OCI-LY7 (cell line): ENCODE data around the gene ADAMTS17. TPM values are rescaled to one million over a fixed set of nuclear protein-coding genes. Genes with fewer than 3 reads are reported as not detected.
A peak's percentile ranks its signal among the peaks of the same experiment; 100 is the strongest.

Experiments
- BruUV-seq: library from RNA; stranded (reverse); fragments of 400-500 nt; replicated peaks from 2 replicates; lab custom pipeline; 2021; lab: Mats Ljungman, UMichigan
- CTCF ChIA-PET: fragments of 300-600 bp; sonication (Branson Sonifier 250); formaldehyde crosslinking; loops from one replicate; lab custom pipeline; 2022; ENCODE audit warnings: antibody characterized with exemption; ENCODE audit not compliant: unreplicated experiment; lab: Charles Lee
- POLR2A ChIA-PET: fragments of 300-600 bp; sonication (Branson Sonifier 250); formaldehyde crosslinking; loops from one replicate; lab custom pipeline; 2022; ENCODE audit warnings: antibody characterized with exemption; lab: Charles Lee
- DNase-seq: peaks from one replicate; pipeline ENCODE4 v3.0.0-alpha.2; 2015; ENCODE audit warnings: low spot score
- H2AFZ ChIP-seq: fragments of 200-600 bp; sonication (generic), shearing (Covaris generic); 2 replicates; pipeline ENCODE4 v1.6.1; 2014; ENCODE audit warnings: mild to moderate bottlenecking, antibody characterized with exemption, low read length, moderate library complexity
- H3K27ac ChIP-seq: fragments of 200-600 bp; sonication (generic); 2 replicates; pipeline ENCODE4 v1.5.1; 2014; ENCODE audit warnings: mixed run types, low read depth, mild to moderate bottlenecking, moderate library complexity, low read length, inconsistent platforms; ENCODE audit not compliant: poor library complexity, severe bottlenecking
- H3K36me3 ChIP-seq: fragments of 200-600 bp; sonication (generic); 2 replicates; pipeline ENCODE4 v1.6.1; 2014; ENCODE audit warnings: mild to moderate bottlenecking, antibody characterized with exemption, low read length, moderate library complexity, mixed read lengths; ENCODE audit not compliant: insufficient read depth
- H3K4me1 ChIP-seq: fragments of 200-600 bp; sonication (generic); 2 replicates; pipeline ENCODE4 v1.5.1; 2014; ENCODE audit warnings: mild to moderate bottlenecking, low read length; ENCODE audit not compliant: insufficient read depth, poor library complexity, severe bottlenecking
- H3K4me2 ChIP-seq: fragments of 200-600 bp; sonication (generic); 2 replicates; pipeline ENCODE4 v1.6.1; 2014; ENCODE audit warnings: mild to moderate bottlenecking, low read length
- H3K4me3 ChIP-seq: fragments of 200-600 bp; sonication (generic); 2 replicates; pipeline ENCODE4 v1.5.1; 2014; ENCODE audit warnings: mild to moderate bottlenecking, low read depth, low read length; ENCODE audit not compliant: poor library complexity, severe bottlenecking
- H3K79me2 ChIP-seq: fragments of 200-600 bp; sonication (generic); 2 replicates; pipeline ENCODE4 v1.6.1; 2016; ENCODE audit warnings: low read depth, mild to moderate bottlenecking, low read length, moderate library complexity, mixed read lengths; ENCODE audit not compliant: insufficient read depth
- H3K9me2 ChIP-seq: fragments of 200-600 bp; sonication (generic); 2 replicates; pipeline ENCODE4 v1.6.1; 2016; ENCODE audit warnings: mild to moderate bottlenecking, low read length, mixed read lengths; ENCODE audit not compliant: insufficient read depth
- H3K9me3 ChIP-seq: fragments of 200-600 bp; sonication (generic); 2 replicates; pipeline ENCODE4 v1.6.1; 2014; ENCODE audit warnings: mild to moderate bottlenecking, mixed run types, low read length, mixed read lengths
- H4K20me1 ChIP-seq: fragments of 200-600 bp; sonication (generic); 2 replicates; pipeline ENCODE4 v1.6.1; 2014; ENCODE audit warnings: mild to moderate bottlenecking, antibody characterized with exemption, low read length, moderate library complexity, mixed read lengths; ENCODE audit not compliant: insufficient read depth
- CTCF ChIP-seq: fragments of 200-600 bp; sonication (generic); conservative IDR thresholded peaks from 2 replicates; pipeline ENCODE4 v1.5.1; 2014; ENCODE audit warnings: mild to moderate bottlenecking, antibody characterized with exemption, low read length, moderate library complexity, mixed read lengths
- EZH2phosphoT487 ChIP-seq: fragments of 200-600 bp; sonication (generic); IDR thresholded peaks from 2 replicates; pipeline ENCODE4 v1.6.1; 2018; ENCODE audit warnings: low read depth, borderline replicate concordance, mild to moderate bottlenecking, mixed run types, antibody characterized with exemption, low read length, moderate library complexity, mixed read lengths
- intact Hi-C: fragments of 100-400 bp; cut with micrococcal nuclease; formaldehyde crosslinking; loops from one replicate; pipeline ENCODE4 v1.10.0; 2022; ENCODE audit not compliant: unreplicated experiment
- total RNA-seq, 2 experiments: library from RNA; depleted of rRNA in 1 of 2; stranded (reverse); fragments of >200 nt in 1 of 2; shearing (Covaris generic) in 1 of 2; gene quantifications; 2 replicates each; pipeline ENCODE4 v1.2.3, GENCODE V29; 2014 to 2022

ADAMTS17 gene
- total RNA-seq, 2 experiments from 2014 or later, result not detected

GRCh38 chr15:100134586-100134985 is 207.2 kb downstream of the ADAMTS17 start:
- Histone ChIP-seq H3K4me1 (no peaks in the 10 kb centered on the region), H3K36me3 (no peaks in the 10 kb centered on the region; the same call in 1 of the 2 replicates), H3K4me3 (no peak overlapping the region), H3K9me2 (no peaks in the 10 kb centered on the region), H2AFZ (no peak overlapping the region), H3K79me2 (no peaks in the 10 kb centered on the region), H3K27ac (no peak overlapping the region), H3K4me2 (no peak overlapping the region), H3K9me3 (no peaks in the 10 kb centered on the region), H4K20me1 (no peaks in the 10 kb centered on the region)
- TF ChIP-seq CTCF (no peak), EZH2phosphoT487 (no peak)
- no peak for DNase-seq
- POLR2A ChIA-PET, result no interaction called here
- intact Hi-C loops, result no loop called here
- BruUV-seq, result no TSS peak
- CTCF ChIA-PET, result no interaction called here

- Histone ChIP-seq H2AFZ (no peak overlapping the region), H3K9me2 (no peaks in the 10 kb centered on the region), H4K20me1 (no peaks in the 10 kb centered on the region), H3K27ac (no peak overlapping the region), H3K4me2 (no peak overlapping the region), H3K4me3 (no peak overlapping the region), H3K9me3 (no peaks in the 10 kb centered on the region), H3K36me3 (no peaks in the 10 kb centered on the region; the same call in 1 of the 2 replicates), H3K4me1 (no peaks in the 10 kb centered on the region), H3K79me2 (no peaks in the 10 kb centered on the region)
- BruUV-seq, result no TSS peak
- TF ChIP-seq EZH2phosphoT487 (no peak), CTCF (no peak)
- ChIA-PET POLR2A (no interaction called here), CTCF (no interaction called here)
- no peak for DNase-seq
- intact Hi-C loops, result no loop called here
These were observed 207.6 kb downstream of the ADAMTS17 start for GRCh38 chr15:100134089-100134583.

GRCh38 chr15:100133001-100133400 is 208.8 kb downstream of the ADAMTS17 start:
- POLR2A ChIA-PET, result interaction anchor here (0.5 kb wide), 2 partner anchors 143 to 1248 kb away, joined by 3 read pairs; no protein-coding TSS in a partner anchor
- Histone ChIP-seq H3K4me1 (no peaks in the 10 kb centered on the region), H3K36me3 (no peaks in the 10 kb centered on the region), H4K20me1 (no peaks in the 10 kb centered on the region), H3K27ac (no peak overlapping the region), H3K9me2 (no peaks in the 10 kb centered on the region), H2AFZ (no peak overlapping the region), H3K4me2 (no peak overlapping the region), H3K79me2 (no peaks in the 10 kb centered on the region), H3K4me3 (no peak overlapping the region), H3K9me3 (no peaks in the 10 kb centered on the region)
- DNase-seq, result no peak
- no TSS peak for BruUV-seq
- TF ChIP-seq CTCF (0 out of 2 replicates have a peak, but pooled peaks have one; percentile 36), EZH2phosphoT487 (no peak)
- intact Hi-C loops, result no loop called here
- CTCF ChIA-PET, result no interaction called here
